HEK293T (cell line): Measurements from ENCODE around the gene LIPG.

Experiments
- BHLHE40 ChIP-seq: fragments of 450-650 bp; IDR thresholded peaks from 2 replicates; pipeline ENCODE4 v1.6.1; 2016; ENCODE audit warnings: mild to moderate bottlenecking, moderate library complexity, borderline replicate concordance
- FOXM1 ChIP-seq: fragments of 450-650 bp; IDR thresholded peaks from 2 replicates; pipeline ENCODE4 v1.6.1; 2017; ENCODE audit warnings: mild to moderate bottlenecking, borderline replicate concordance
- SP1 ChIP-seq: fragments of 450-650 bp; IDR thresholded peaks from 2 replicates; pipeline ENCODE4 v1.6.1; 2017

GRCh38 chr18:49555641-49556040 is 6.2 kb upstream of the LIPG start:
- no peak for TF ChIP-seq BHLHE40
- no peak for TF ChIP-seq FOXM1
- TF ChIP-seq SP1, result no peak
